ENCODE data around the gene LRRC71. TPM values are rescaled to one million over a fixed set of nuclear protein-coding genes. Genes with fewer than 3 reads are reported as not detected.

LRRC71 gene
- total RNA-seq, 1 donor from 2014 or later: not detected

DNA sequence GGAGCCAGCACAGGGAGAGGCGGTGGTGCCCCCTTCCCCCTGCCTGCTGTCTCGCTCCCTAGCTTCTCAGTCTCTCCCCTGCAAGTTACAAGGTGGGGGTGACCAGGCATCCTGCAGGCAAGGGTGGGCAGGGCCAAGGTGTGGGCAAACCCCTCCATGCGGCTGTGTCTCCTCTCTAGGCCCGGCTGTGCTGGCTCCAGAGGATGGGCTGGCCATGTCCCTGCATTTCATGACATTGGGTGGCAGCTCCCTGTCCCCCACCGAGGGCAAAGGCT lies 45.2 kb upstream of the LRRC71 start:
- no peaks in the 10 kb centered on the region for H3K27me3 ChIP-seq
- no peak overlapping the region for H3K4me3 ChIP-seq
- no peak for TF ChIP-seq POLR2AphosphoS5 (IDR thresholded peaks at IDR 0.05; ENCODE audit: insufficient read depth in 1 of 2, low read depth in 1 of 2)
- TF ChIP-seq POLR2A (IDR thresholded peaks at IDR 0.05): no peak
- TF ChIP-seq, protein P1, sequence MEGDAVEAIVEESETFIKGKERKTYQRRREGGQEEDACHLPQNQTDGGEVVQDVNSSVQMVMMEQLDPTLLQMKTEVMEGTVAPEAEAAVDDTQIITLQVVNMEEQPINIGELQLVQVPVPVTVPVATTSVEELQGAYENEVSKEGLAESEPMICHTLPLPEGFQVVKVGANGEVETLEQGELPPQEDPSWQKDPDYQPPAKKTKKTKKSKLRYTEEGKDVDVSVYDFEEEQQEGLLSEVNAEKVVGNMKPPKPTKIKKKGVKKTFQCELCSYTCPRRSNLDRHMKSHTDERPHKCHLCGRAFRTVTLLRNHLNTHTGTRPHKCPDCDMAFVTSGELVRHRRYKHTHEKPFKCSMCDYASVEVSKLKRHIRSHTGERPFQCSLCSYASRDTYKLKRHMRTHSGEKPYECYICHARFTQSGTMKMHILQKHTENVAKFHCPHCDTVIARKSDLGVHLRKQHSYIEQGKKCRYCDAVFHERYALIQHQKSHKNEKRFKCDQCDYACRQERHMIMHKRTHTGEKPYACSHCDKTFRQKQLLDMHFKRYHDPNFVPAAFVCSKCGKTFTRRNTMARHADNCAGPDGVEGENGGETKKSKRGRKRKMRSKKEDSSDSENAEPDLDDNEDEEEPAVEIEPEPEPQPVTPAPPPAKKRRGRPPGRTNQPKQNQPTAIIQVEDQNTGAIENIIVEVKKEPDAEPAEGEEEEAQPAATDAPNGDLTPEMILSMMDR (IDR thresholded peaks at IDR 0.05): no peak
- intact Hi-C loops (cut with DNase I): no loop called here
- no peaks in the 10 kb centered on the region for H3K9me3 ChIP-seq
- no peak overlapping the region for H3K27ac ChIP-seq
- H3K4me1 ChIP-seq: no peaks in the 10 kb centered on the region
- no peaks in the 10 kb centered on the region for H3K36me3 ChIP-seq
- DNase-seq (ENCODE audit: extremely low spot score in 2 of 2): no peak

DNA sequence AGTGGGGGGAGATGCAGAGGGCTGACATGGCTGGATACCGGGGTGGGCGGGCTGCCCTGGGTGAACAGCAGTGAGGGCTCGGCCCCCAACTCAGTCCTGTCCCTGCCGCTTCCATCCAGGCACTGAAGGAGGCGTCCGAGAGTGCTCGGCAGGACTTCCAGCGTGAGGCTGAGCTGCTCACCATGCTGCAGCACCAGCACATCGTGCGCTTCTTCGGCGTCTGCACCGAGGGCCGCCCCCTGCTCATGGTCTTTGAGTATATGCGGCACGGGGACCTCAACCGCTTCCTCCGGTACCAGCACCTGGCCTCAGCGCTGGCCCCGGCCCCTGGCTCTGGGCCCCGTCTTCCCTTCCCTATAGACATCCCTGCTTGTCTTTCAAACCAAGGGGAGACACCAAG lies 44.2 kb upstream of the LRRC71 start:
- Histone ChIP-seq H3K36me3 (no peaks in the 10 kb centered on the region), H3K4me3 (no peak overlapping the region), H3K4me1 (no peaks in the 10 kb centered on the region), H3K27ac (no peak overlapping the region), H3K27me3 (no peaks in the 10 kb centered on the region), H3K9me3 (no peaks in the 10 kb centered on the region)
- TF ChIP-seq POLR2A (IDR thresholded peaks at IDR 0.05) (no peak), POLR2AphosphoS5 (IDR thresholded peaks at IDR 0.05; ENCODE audit: insufficient read depth in 1 of 2, low read depth in 1 of 2) (no peak)
- TF ChIP-seq, protein P1 (IDR thresholded peaks at IDR 0.05): no peak
- no peak for DNase-seq (ENCODE audit: extremely low spot score in 2 of 2)
- intact Hi-C loops (cut with DNase I): no loop called here

DNA sequence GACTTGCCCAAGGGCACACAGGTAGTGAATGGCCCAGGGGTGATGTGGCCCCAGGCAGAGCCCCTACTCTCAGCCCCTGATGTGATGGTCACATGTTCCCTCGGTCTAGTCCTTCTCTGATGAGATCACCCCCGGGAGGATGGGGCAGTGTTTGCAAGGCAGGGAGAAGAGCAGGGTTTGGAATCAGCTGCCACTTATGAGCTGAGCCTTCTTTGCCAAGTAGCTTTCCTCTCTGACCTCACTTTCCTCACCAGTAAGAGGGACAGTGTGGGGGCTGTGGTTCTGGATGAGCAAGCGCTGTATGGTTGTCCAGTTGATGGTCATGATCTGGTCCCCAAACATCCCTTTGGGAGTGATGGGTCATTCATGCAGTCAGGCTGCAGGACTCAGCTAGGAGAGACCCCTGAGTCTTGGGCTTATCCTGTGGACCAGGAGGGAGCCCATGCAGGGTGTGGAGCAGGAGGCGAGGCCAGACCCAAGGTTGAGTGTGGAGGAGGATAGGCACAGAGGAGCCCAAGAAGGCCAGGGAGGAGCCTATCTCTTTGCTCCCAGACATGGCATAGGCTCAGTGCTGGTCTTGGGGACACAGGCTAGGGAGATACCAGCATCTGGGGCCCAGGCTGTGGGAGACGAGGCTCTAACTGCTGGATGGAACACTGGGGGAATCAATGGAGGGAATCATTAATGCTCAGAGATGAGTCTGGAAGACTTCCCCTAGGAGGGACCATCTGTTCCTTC lies 42.8 kb upstream of the LRRC71 start:
- TF ChIP-seq POLR2AphosphoS5 (IDR thresholded peaks at IDR 0.05; ENCODE audit: insufficient read depth in 1 of 2, low read depth in 1 of 2) (no peak), POLR2A (IDR thresholded peaks at IDR 0.05) (no peak)
- TF ChIP-seq, protein P1 (IDR thresholded peaks at IDR 0.05): no peak
- H3K27me3 ChIP-seq: no peaks in the 10 kb centered on the region

DNA sequence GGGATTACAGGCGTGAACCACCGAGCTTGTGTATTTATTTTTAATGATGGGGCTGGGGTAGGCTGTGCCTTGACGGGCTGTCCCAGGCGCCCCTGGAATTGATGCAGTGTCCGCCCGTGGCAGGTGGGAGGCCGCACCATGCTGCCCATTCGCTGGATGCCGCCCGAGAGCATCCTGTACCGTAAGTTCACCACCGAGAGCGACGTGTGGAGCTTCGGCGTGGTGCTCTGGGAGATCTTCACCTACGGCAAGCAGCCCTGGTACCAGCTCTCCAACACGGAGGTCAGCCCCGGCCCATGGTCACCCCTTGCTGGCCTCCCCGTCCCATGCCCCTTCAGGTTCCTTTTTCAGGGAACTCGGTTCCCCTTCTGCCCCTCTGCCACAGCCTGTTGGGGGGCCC lies 40.6 kb upstream of the LRRC71 start:
- TF ChIP-seq, protein P1 (IDR thresholded peaks at IDR 0.05): no peak
- TF ChIP-seq POLR2AphosphoS5 (IDR thresholded peaks at IDR 0.05; ENCODE audit: insufficient read depth in 1 of 2, low read depth in 1 of 2) (no peak), POLR2A (IDR thresholded peaks at IDR 0.05) (no peak)
- Histone ChIP-seq H3K36me3 (no peaks in the 10 kb centered on the region), H3K27me3 (no peaks in the 10 kb centered on the region), H3K9me3 (no peaks in the 10 kb centered on the region), H3K27ac (no peak overlapping the region), H3K4me1 (no peaks in the 10 kb centered on the region), H3K4me3 (no peak overlapping the region)
- DNase-seq (ENCODE audit: extremely low spot score in 2 of 2): no peak
- intact Hi-C loops (cut with DNase I): no loop called here

More for the DNA sequence above, 42.8 kb upstream of the LRRC71 start:
- H3K9me3 ChIP-seq: no peaks in the 10 kb centered on the region
- H3K27ac ChIP-seq: no peak overlapping the region
- no peaks in the 10 kb centered on the region for H3K36me3 ChIP-seq
- intact Hi-C loops (cut with DNase I): no loop called here
- H3K4me3 ChIP-seq: no peak overlapping the region
- DNase-seq (ENCODE audit: extremely low spot score in 2 of 2): no peak
- H3K4me1 ChIP-seq: no peaks in the 10 kb centered on the region

DNA sequence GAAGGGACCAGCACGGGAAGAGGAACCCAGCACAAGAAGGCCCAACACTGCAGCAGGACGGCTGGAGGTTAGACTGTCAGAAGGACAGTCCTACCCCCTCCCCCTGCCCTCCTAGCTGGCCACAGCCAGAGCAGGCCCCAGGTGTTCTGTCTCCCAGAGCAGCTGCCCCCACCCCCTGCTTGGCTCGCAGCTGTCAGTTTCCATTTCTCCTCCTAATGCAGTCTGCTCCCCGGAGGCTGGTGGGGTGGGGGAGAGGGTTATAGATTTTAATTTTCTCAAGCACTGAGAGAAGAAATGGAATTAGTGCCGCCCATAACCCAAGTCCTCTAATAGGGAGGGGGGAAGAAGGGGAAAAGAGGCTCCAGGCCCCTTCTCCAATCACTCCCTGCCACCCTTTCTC lies 40.0 kb upstream of the LRRC71 start:
- Histone ChIP-seq H3K4me3 (no peak overlapping the region), H3K4me1 (no peaks in the 10 kb centered on the region), H3K36me3 (no peaks in the 10 kb centered on the region), H3K27ac (no peak overlapping the region), H3K9me3 (no peaks in the 10 kb centered on the region), H3K27me3 (no peaks in the 10 kb centered on the region)
- intact Hi-C loops (cut with DNase I): no loop called here
- DNase-seq (ENCODE audit: extremely low spot score in 2 of 2): no peak
- TF ChIP-seq, protein P1 (IDR thresholded peaks at IDR 0.05): no peak
- TF ChIP-seq POLR2A (IDR thresholded peaks at IDR 0.05): no peak
- TF ChIP-seq POLR2AphosphoS5 (IDR thresholded peaks at IDR 0.05; ENCODE audit: insufficient read depth in 1 of 2, low read depth in 1 of 2): no peak
